SK-N-SH (cell line): ENCODE results near the gene C2orf74.

Experiments used
- PBX3 ChIP-seq: IDR thresholded peaks from 2 replicates; pipeline ENCODE4; 2012
- POLR2AphosphoS5 ChIP-seq: IDR thresholded peaks from 2 replicates; pipeline ENCODE4 v1.6.1; 2012; ENCODE audit warnings: low read depth, low read length
- USF2 ChIP-seq: fragments of 150-350 bp; IDR thresholded peaks from 2 replicates; pipeline ENCODE4 v1.6.1; 2017; ENCODE audit warnings: antibody characterized with exemption, low read length, low read depth, borderline replicate concordance

DNA sequence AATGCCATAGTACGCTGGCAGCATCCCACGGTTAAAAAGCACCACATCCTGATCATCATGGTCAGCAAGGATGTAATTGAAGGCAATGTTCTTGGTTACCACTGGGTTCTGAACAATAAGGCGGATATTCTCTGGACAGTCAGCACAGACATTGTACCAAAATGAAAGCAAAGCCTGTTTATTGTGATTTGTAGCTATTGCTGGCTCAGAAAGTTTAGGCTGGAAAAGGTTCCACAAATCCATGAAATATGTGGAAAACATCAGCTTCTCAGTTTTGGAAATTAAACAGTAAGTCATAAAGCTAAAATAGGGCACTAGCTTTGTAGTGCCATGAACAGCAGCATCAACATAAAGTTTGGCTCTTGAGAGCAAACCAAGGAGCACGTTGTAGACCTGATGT, 52.2 kb downstream of the C2orf74 start:
- TF ChIP-seq POLR2AphosphoS5 = no peak
- TF ChIP-seq PBX3 = no peak
- no peak for TF ChIP-seq USF2
